GM12878 (cell line): ENCODE results near the gene MDM4. TPM values are rescaled to one million over a fixed set of nuclear protein-coding genes. Genes with fewer than 3 reads are reported as not detected.

Experiments
- ATAC-seq: fragments of 200-7000 bp; cut with Tn5 transposase; 3 replicates; pipeline ENCODE4 v1.9.1; 2020; ENCODE audit warnings: mild to moderate bottlenecking, moderate library complexity
- BruUV-seq: library from RNA; stranded (reverse); fragments of 400-500 nt; replicated peaks from 2 replicates; lab custom pipeline; 2021; lab: Mats Ljungman, UMichigan
- CTCF ChIA-PET: fragments of 300-600 bp; sonication (Branson Sonifier 250); formaldehyde crosslinking; extraction: SDS; loops from one replicate; lab custom pipeline; 2021; ENCODE audit warnings: inconsistent platforms; lab: Yijun Ruan, JAX
- POLR2A ChIA-PET: fragments of 350-600 bp; formaldehyde crosslinking; extraction: SDS; loops from one replicate; lab custom pipeline; 2021; ENCODE audit warnings: inconsistent platforms; lab: Charles Lee
- RAD21 ChIA-PET: fragments of 300-600 bp; sonication (Branson Sonifier 250); formaldehyde crosslinking; loops from one replicate; lab custom pipeline; 2023; ENCODE audit warnings: antibody characterized with exemption; ENCODE audit not compliant: unreplicated experiment; lab: Charles Lee
- SMC1A ChIA-PET: fragments of 300-600 bp; sonication (Branson Sonifier 250); formaldehyde crosslinking; loops from one replicate; lab custom pipeline; 2023; ENCODE audit not compliant: unreplicated experiment, uncharacterized antibody; lab: Charles Lee
- DNase-seq: peaks from one replicate; pipeline ENCODE4 v3.0.0-alpha.2; 2011; ENCODE audit warnings: low read depth, low spot score
- FAIRE-seq: peaks from 3 replicates; lab custom pipeline; 2011; peaks lifted over from hg19 to GRCh38; lab: Jason Lieb, UNC
- H2AFZ ChIP-seq: 2 replicates; pipeline ENCODE4 v1.6.0; 2011; ENCODE audit warnings: low read depth, low read length, control low read depth; ENCODE audit not compliant: control insufficient read depth
- H3K27ac ChIP-seq: 2 replicates; pipeline ENCODE4 v1.5.1; 2011; ENCODE audit warnings: control low read depth; ENCODE audit not compliant: control insufficient read depth, insufficient read depth
- H3K27me3 ChIP-seq, 2 experiments: replicated peaks in 1 of 2; 2 replicates each; pipeline versions ENCODE4 v1.6.0 to v1.6.1; 2011; ENCODE audit warnings: low read length in 1 of 2; ENCODE audit not compliant: control insufficient read depth in 2 of 2, insufficient read depth in 2 of 2
- H3K36me3 ChIP-seq, 2 experiments: 2 replicates each; pipeline ENCODE4 v1.5.1; 2011; ENCODE audit warnings: low read length in 1 of 2; ENCODE audit not compliant: control insufficient read depth in 2 of 2, insufficient read depth in 2 of 2
- H3K4me1 ChIP-seq: 2 replicates; pipeline ENCODE4 v1.6.1; 2011; ENCODE audit warnings: mild to moderate bottlenecking, low read length, moderate library complexity, mixed read lengths; ENCODE audit not compliant: control insufficient read depth, insufficient read depth
- H3K4me2 ChIP-seq: 2 replicates; pipeline ENCODE4 v1.6.0; 2011; ENCODE audit warnings: control low read depth; ENCODE audit not compliant: control insufficient read depth, insufficient read depth
- H3K4me3 ChIP-seq: fragments of 200-600 bp; sonication (generic); 2 replicates; pipeline ENCODE4 v1.5.1; 2016
- H3K79me2 ChIP-seq: 2 replicates; pipeline ENCODE4 v1.6.0; 2011; ENCODE audit warnings: low read length; ENCODE audit not compliant: control insufficient read depth, insufficient read depth
- H3K9ac ChIP-seq: 2 replicates; pipeline ENCODE4 v1.8.0; 2011; ENCODE audit warnings: low read length, control low read depth, mixed read lengths; ENCODE audit not compliant: control insufficient read depth, insufficient read depth
- H3K9me3 ChIP-seq: replicated peaks from 3 replicates; pipeline ENCODE4 v1.5.1; 2011; ENCODE audit warnings: mild to moderate bottlenecking, low read length; ENCODE audit not compliant: control insufficient read depth, insufficient read depth
- H4K20me1 ChIP-seq: 2 replicates; pipeline ENCODE4 v1.6.0; 2011; ENCODE audit not compliant: control insufficient read depth, insufficient read depth
- ATF7 ChIP-seq: fragments of 450-650 bp; IDR thresholded peaks from 2 replicates; pipeline ENCODE4 v1.6.1; 2016; ENCODE audit warnings: low read depth, mild to moderate bottlenecking
- CBX3 ChIP-seq: fragments of 200-600 bp; sonication (generic); IDR thresholded peaks from 2 replicates; pipeline ENCODE4 v1.6.1; 2016; ENCODE audit warnings: low read depth, borderline replicate concordance
- MEF2A ChIP-seq: IDR thresholded peaks from 2 replicates; pipeline ENCODE4 v1.6.1; 2011; ENCODE audit warnings: low read depth, mild to moderate bottlenecking, low read length, moderate library complexity; ENCODE audit not compliant: insufficient read depth
- NR2C2 ChIP-seq: IDR thresholded peaks from 2 replicates; pipeline ENCODE4 v1.6.1; 2011; ENCODE audit warnings: borderline replicate concordance, low read depth; ENCODE audit not compliant: control insufficient read depth, insufficient read length
- PAX8 ChIP-seq: fragments of 450-650 bp; IDR thresholded peaks from 2 replicates; pipeline ENCODE4 v1.6.1; 2017; ENCODE audit warnings: mild to moderate bottlenecking, moderate library complexity
- PML ChIP-seq: IDR thresholded peaks from 2 replicates; pipeline ENCODE4 v1.6.1; 2012; ENCODE audit warnings: low read length, inconsistent platforms
- RAD51 ChIP-seq: fragments of 450-650 bp; IDR thresholded peaks from 2 replicates; pipeline ENCODE4 v1.6.1; 2016; ENCODE audit warnings: moderate library complexity, mild to moderate bottlenecking, inconsistent platforms
- ZBTB33 ChIP-seq: fragments of 450-650 bp; IDR thresholded peaks from 2 replicates; pipeline ENCODE4 v1.6.1; 2017; ENCODE audit warnings: mild to moderate bottlenecking
- ZNF384 ChIP-seq: IDR thresholded peaks from 2 replicates; pipeline ENCODE4 v1.6.1; 2012; ENCODE audit warnings: low read depth, mild to moderate bottlenecking, low read length, improper control_type of control experiment, borderline replicate concordance
- ZNF687 ChIP-seq: fragments of 450-650 bp; IDR thresholded peaks from 2 replicates; pipeline ENCODE4 v1.6.1; 2017; ENCODE audit warnings: mild to moderate bottlenecking, moderate library complexity
- WGBS: methylation state at CpG from one replicate; pipeline ENCODE4 v1.1.6; 2016; ENCODE audit warnings: low lambda C conversion rate; ENCODE audit not compliant: insufficient replicate concordance, insufficient coverage; ENCODE audit errors: missing lambda C conversion rate; 5-methylcytosine and 5-hydroxymethylcytosine counted together
- in situ Hi-C: fragments of 300-500 bp; cut with MboI; formaldehyde crosslinking; loops from 9 replicates; pipeline ENCODE4 v1.14.3; 2018; ENCODE audit warnings: mixed read lengths
- intact Hi-C: fragments of 100-400 bp; cut with micrococcal nuclease; formaldehyde crosslinking; loops from one replicate; pipeline ENCODE4 v1.14.2; 2022; ENCODE audit not compliant: unreplicated experiment
- polyA plus RNA-seq, 11 experiments: library from polyadenylated mRNA; depleted of rRNA in 4 of 11; unstranded in 6 of 11; stranded (reverse) in 5 of 11; fragments of >200 nt; fragmentation: Nextera tagmentation in 4 of 11; fragmentation: Illumina TruSeq in 1 of 11; extraction: Ambion mirVana in 4 of 11; extraction: Trizol in 1 of 11; gene quantifications; 1 replicate in 1 of 11; 2 replicates in 10 of 11; pipeline versions ENCODE4 v1.2.1 to v1.2.3, GENCODE V29; 2011 to 2016; ENCODE audit warnings: inconsistent platforms in 2 of 11, missing spikeins in 2 of 11, low read depth in 1 of 11
- total RNA-seq, 4 experiments: library from RNA; depleted of rRNA in 3 of 4; stranded (reverse); fragments of >200 nt in 3 of 4; fragmentation: Illumina TruSeq in 1 of 4; extraction: Trizol in 1 of 4; gene quantifications; 2 replicates each; pipeline versions ENCODE4 v1.2.1 to v1.2.3, GENCODE V29; 2013 to 2021
- TF ChIP-seq, protein P1 (sequence below): IDR thresholded peaks from 2 replicates; pipeline ENCODE4 v1.6.1; 2012; ENCODE audit warnings: low read depth, low read length, improper control_type of control experiment

Gene MDM4
- total and polyA plus RNA-seq, 10 of the 15 experiments (the other 5 are each of a cell fraction or from before 2014, with no cell fraction given) = 2.5 to 74.4 (median 22.7) TPM

- ChIA-PET RAD21 (interaction anchor here (1.2 to 4.9 kb wide), 20 partner anchors 10 to 241 kb away, joined by 3 to 81 read pairs (median 7); partner anchors contain the start of gene MDM4), SMC1A (interaction anchor here (0.8 to 8.3 kb wide), 26 partner anchors 8 to 246 kb away, joined by 3 to 85 read pairs (median 5); partner anchors contain the start of gene MDM4), POLR2A (interaction anchor here (1.0 kb wide), 1 partner anchor 239 kb away, joined by 4 read pairs; no protein-coding TSS in a partner anchor), CTCF (interaction anchor here (1.0 to 11.0 kb wide), 33 partner anchors 9 to 250 kb away, joined by 3 to 279 read pairs (median 6); partner anchors contain the start of gene MDM4)
- H3K9ac ChIP-seq = no peak overlapping the region
- H3K27me3 ChIP-seq = no peaks in the 10 kb centered on the region
- ATAC-seq (no peak), DNase-seq (no peak), FAIRE-seq (no peak)
- WGBS = 82% methylated on average over 6 of the region's 6 CpGs
- intact Hi-C loops (loop anchor here (5.0 to 10.0 kb wide), 3 partner anchors 59 to 378 kb away; no protein-coding TSS in a partner anchor), in situ Hi-C loops (loop anchor here (5.0 kb wide), 2 partner anchors 196 to 241 kb away; no protein-coding TSS in a partner anchor)
- H3K27ac ChIP-seq = no peak overlapping the region
- H3K4me2 ChIP-seq = no peak overlapping the region
- H3K4me3 ChIP-seq = no peak overlapping the region
- H2AFZ ChIP-seq = no peak overlapping the region
- no peaks in the 10 kb centered on the region for H3K9me3 ChIP-seq
- TF ChIP-seq ATF7 = no peak
- no peak for TF ChIP-seq ZNF384
- TF ChIP-seq CBX3 = no peak
- TF ChIP-seq ZNF687 = no peak
- TF ChIP-seq PML = no peak
- TF ChIP-seq NR2C2 = no peak
- no peak for TF ChIP-seq RAD51
- TF ChIP-seq, protein P1, sequence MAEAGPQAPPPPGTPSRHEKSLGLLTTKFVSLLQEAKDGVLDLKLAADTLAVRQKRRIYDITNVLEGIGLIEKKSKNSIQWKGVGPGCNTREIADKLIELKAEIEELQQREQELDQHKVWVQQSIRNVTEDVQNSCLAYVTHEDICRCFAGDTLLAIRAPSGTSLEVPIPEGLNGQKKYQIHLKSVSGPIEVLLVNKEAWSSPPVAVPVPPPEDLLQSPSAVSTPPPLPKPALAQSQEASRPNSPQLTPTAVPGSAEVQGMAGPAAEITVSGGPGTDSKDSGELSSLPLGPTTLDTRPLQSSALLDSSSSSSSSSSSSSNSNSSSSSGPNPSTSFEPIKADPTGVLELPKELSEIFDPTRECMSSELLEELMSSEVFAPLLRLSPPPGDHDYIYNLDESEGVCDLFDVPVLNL = no peak
- TF ChIP-seq PAX8 = no peak
- no peak for TF ChIP-seq ZBTB33
- no peak for TF ChIP-seq MEF2A
- 0 out of 2 replicates have a peak, but pooled peaks cover 2% of the 10 kb centered on the region for H4K20me1 ChIP-seq
- peaks cover 0 to 18% of the 10 kb centered on the region in 2 experiments; a peak in 2 of 4 replicates for H3K36me3 ChIP-seq
- peaks cover 24% of the 10 kb centered on the region for H3K4me1 ChIP-seq
- no TSS peak for BruUV-seq
- no peaks in the 10 kb centered on the region for H3K79me2 ChIP-seq
These were observed 50.4 kb downstream of the MDM4 start for GRCh38 chr1:204566583-204566955.
